Loucy (cell line): Measurements from ENCODE around the gene BIRC3.

Experiments
- EZH2phosphoT487 ChIP-seq: fragments of 200-600 bp; IDR thresholded peaks from 2 replicates; pipeline ENCODE4 v1.6.1; 2018; ENCODE audit warnings: antibody characterized with exemption, mild to moderate bottlenecking, moderate library complexity, borderline replicate concordance
- TF ChIP-seq, protein P1 (sequence below): fragments of 200-600 bp; sonication (generic); conservative IDR thresholded peaks from 2 replicates; pipeline ENCODE4 v1.5.1; 2014; ENCODE audit warnings: mild to moderate bottlenecking, antibody characterized with exemption, low read length

DNA sequence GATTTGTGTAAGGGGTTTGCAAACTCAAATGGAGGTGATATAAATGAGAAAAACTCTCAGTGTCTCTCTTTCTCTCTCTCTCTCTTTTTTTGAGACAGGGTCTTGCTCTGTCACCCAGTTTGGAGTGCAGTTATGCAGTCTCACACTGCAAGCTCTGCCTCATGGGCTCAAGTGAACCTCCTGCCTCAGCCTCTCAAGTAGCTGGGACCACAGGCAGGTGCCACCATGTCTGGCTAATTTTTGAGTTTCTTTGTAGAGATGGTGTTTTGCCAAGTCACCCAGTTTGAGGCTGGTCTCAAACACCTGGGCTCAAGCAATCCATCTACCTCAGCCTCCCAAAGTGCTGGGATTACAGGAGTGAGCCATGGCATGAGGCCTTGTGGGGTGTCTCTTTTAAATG lies 2.9 kb downstream of the BIRC3 start:
- TF ChIP-seq EZH2phosphoT487, result no peak
- TF ChIP-seq, protein P1, sequence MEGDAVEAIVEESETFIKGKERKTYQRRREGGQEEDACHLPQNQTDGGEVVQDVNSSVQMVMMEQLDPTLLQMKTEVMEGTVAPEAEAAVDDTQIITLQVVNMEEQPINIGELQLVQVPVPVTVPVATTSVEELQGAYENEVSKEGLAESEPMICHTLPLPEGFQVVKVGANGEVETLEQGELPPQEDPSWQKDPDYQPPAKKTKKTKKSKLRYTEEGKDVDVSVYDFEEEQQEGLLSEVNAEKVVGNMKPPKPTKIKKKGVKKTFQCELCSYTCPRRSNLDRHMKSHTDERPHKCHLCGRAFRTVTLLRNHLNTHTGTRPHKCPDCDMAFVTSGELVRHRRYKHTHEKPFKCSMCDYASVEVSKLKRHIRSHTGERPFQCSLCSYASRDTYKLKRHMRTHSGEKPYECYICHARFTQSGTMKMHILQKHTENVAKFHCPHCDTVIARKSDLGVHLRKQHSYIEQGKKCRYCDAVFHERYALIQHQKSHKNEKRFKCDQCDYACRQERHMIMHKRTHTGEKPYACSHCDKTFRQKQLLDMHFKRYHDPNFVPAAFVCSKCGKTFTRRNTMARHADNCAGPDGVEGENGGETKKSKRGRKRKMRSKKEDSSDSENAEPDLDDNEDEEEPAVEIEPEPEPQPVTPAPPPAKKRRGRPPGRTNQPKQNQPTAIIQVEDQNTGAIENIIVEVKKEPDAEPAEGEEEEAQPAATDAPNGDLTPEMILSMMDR, result no peak
